Upper lobe of left lung (tissue), 4 donors: ENCODE results near the gene RABL6.

Experiments
- EP300 ChIP-seq, 4 donors: sonication (generic); formaldehyde crosslinking; IDR thresholded peaks; one replicate each; pipeline ENCODE4 v1.5.1; 2017; ENCODE audit warnings: antibody characterized with exemption in 4 of 4, control low read depth in 2 of 4
- POLR2A ChIP-seq, 4 donors: fragments of 450-650 bp; IDR thresholded peaks; one replicate each; pipeline ENCODE4 v1.5.1; 2016 to 2017; ENCODE audit warnings: antibody characterized with exemption in 4 of 4, mild to moderate bottlenecking in 2 of 4
- POLR2AphosphoS5 ChIP-seq, 2 donors: sonication (generic); formaldehyde crosslinking; IDR thresholded peaks; one replicate each; pipeline ENCODE4 v1.5.1; 2017; ENCODE audit warnings: antibody characterized with exemption in 2 of 2
- TF ChIP-seq, protein P1 (sequence below), 6 experiments: fragments of 450-650 bp in 4 of 6; fragments of 200-600 bp in 2 of 6; sonication (generic) in 2 of 6; IDR thresholded peaks; one replicate each; pipeline ENCODE4 v1.5.1; 2016 to 2019; ENCODE audit warnings: antibody characterized with exemption in 6 of 6

DNA sequence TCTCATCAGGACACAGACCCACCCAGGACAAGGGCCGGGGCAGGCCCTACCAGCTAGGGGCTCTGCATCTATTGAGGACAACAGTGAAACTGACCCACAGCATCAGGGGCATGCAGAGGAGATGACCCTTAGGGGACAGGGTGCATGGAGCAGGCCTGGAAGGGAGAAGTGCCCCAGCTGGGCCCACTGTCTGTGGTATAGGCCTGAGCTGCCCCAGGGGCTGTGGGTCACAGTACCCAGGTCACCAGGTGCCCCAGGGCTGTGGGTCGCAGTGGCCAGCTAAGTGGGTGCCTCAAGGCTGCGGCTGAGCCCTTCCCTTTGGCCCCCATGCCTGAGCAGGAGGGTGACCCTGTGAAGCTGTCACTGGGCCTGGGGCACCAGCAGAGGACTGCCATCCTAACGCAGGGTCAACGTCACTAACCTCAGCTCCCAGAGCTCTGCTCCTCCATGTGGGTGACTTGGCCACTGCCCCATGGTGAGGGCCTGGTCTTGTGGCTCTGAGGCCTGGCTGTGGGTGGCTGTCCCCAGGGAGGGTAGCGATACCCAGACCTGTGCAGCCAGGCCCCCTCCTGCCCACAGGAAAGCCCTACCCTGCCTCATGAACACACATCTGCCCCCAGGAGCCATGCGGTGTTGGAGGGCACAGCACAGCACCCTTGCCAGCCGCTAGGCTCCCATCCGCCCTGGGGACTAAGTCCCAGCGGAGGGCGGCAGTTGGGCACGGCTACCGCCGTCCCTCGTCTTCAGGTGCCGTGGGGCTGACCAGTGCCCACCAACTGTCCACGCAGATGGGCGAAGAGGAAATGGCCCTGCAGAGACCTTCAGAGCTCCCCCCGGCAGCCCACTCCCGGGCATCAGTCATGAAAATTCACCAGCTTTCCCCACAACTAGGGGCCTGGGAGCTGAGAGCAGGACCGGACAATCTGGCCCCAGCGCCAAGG lies 53.5 kb downstream of the RABL6 start:
- no peak for TF ChIP-seq POLR2A (IDR thresholded peaks at IDR 0.05)
- TF ChIP-seq, protein P1, sequence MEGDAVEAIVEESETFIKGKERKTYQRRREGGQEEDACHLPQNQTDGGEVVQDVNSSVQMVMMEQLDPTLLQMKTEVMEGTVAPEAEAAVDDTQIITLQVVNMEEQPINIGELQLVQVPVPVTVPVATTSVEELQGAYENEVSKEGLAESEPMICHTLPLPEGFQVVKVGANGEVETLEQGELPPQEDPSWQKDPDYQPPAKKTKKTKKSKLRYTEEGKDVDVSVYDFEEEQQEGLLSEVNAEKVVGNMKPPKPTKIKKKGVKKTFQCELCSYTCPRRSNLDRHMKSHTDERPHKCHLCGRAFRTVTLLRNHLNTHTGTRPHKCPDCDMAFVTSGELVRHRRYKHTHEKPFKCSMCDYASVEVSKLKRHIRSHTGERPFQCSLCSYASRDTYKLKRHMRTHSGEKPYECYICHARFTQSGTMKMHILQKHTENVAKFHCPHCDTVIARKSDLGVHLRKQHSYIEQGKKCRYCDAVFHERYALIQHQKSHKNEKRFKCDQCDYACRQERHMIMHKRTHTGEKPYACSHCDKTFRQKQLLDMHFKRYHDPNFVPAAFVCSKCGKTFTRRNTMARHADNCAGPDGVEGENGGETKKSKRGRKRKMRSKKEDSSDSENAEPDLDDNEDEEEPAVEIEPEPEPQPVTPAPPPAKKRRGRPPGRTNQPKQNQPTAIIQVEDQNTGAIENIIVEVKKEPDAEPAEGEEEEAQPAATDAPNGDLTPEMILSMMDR (IDR thresholded peaks at IDR 0.05): no peak
- TF ChIP-seq POLR2AphosphoS5 (IDR thresholded peaks at IDR 0.05): no peak
- no peak for TF ChIP-seq EP300 (IDR thresholded peaks at IDR 0.05)
